NCI-H1105 (cell line): Measurements from ENCODE around the gene PHF2.

Source experiments
- DNase-seq: peaks from one replicate; lab custom pipeline; 2025; lab: John Stamatoyannopoulos, UW

Gene PHF2

GRCh38 chr9:93678199-93679019, 102.0 kb downstream of the PHF2 start:
- no peak for DNase-seq

GRCh38 chr9:93679536-93680442, 103.4 kb downstream of the PHF2 start:
- no peak for DNase-seq

GRCh38 chr9:93680443-93681268, 104.3 kb downstream of the PHF2 start:
- no peak for DNase-seq

GRCh38 chr9:93681269-93682154, 105.1 kb downstream of the PHF2 start:
- no peak for DNase-seq

- DNase-seq, result peak; percentile 21
These were observed 106.0 kb downstream of the PHF2 start for GRCh38 chr9:93682155-93682968.

GRCh38 chr9:93683331-93684134, 107.1 kb downstream of the PHF2 start:
- DNase-seq, result no peak

GRCh38 chr9:93684161-93684765, 107.9 kb downstream of the PHF2 start:
- no peak for DNase-seq

- DNase-seq, result no peak
These were observed 108.6 kb downstream of the PHF2 start for GRCh38 chr9:93684806-93685543.

- DNase-seq, result no peak
These were observed 109.9 kb downstream of the PHF2 start for GRCh38 chr9:93686127-93686879.

- DNase-seq, result no peak
These were observed 110.5 kb downstream of the PHF2 start for GRCh38 chr9:93686880-93687236.

- DNase-seq, result no peak
These were observed 114.2 kb downstream of the PHF2 start for GRCh38 chr9:93690618-93691017.

- DNase-seq, result no peak
These were observed 116.7 kb downstream of the PHF2 start for GRCh38 chr9:93693129-93693528.

GRCh38 chr9:93697352-93698139, 121.2 kb downstream of the PHF2 start:
- no peak for DNase-seq

- DNase-seq, result no peak
These were observed 121.9 kb downstream of the PHF2 start for GRCh38 chr9:93698140-93698908.

- DNase-seq, result no peak
These were observed 123.3 kb downstream of the PHF2 start for GRCh38 chr9:93699650-93700049.
